Fibroblast of lung (primary cell): ENCODE data around the gene YIPF5. TPM values are rescaled to one million over a fixed set of nuclear protein-coding genes. Genes with fewer than 3 reads are reported as not detected.

Source experiments
- DNase-seq, 2 donors: peaks; one replicate each; pipeline versions ENCODE4 v3.0.0 to v3.0.0-alpha.2; 2010; ENCODE audit warnings: low read depth in 2 of 2
- H2AFZ ChIP-seq: 2 replicates; pipeline ENCODE4 v1.5.1; 2012; ENCODE audit warnings: low read length, control low read depth, inconsistent platforms
- H3K27ac ChIP-seq: 2 replicates; pipeline ENCODE4 v1.5.1; 2011; ENCODE audit warnings: low read length, control low read depth; ENCODE audit not compliant: insufficient read depth
- H3K27me3 ChIP-seq: 2 replicates; pipeline ENCODE4 v1.5.1; 2011; ENCODE audit warnings: mild to moderate bottlenecking, low read length; ENCODE audit not compliant: control insufficient read depth, insufficient read depth
- H3K36me3 ChIP-seq: 2 replicates; pipeline ENCODE4 v1.5.1; 2011; ENCODE audit warnings: low read length; ENCODE audit not compliant: control insufficient read depth, insufficient read depth
- H3K4me1 ChIP-seq: 2 replicates; pipeline ENCODE4 v1.5.1; 2011; ENCODE audit warnings: low read length; ENCODE audit not compliant: control insufficient read depth, insufficient read depth; ENCODE audit errors: extremely low read depth
- H3K4me2 ChIP-seq: 2 replicates; pipeline ENCODE4 v1.5.1; 2011; ENCODE audit warnings: low read length, control low read depth; ENCODE audit not compliant: insufficient read depth; ENCODE audit errors: extremely low read depth
- H3K4me3 ChIP-seq, 4 experiments: fragments of 200-600 bp in 1 of 4; sonication (generic) in 1 of 4; replicated peaks in 1 of 4; 2 replicates each; pipeline ENCODE4 v1.5.1; 2011 to 2016; ENCODE audit warnings: low read length in 4 of 4, low read depth in 3 of 4, mild to moderate bottlenecking in 3 of 4, control low read depth in 2 of 4, inconsistent platforms in 1 of 4, mixed read lengths in 1 of 4; ENCODE audit not compliant: insufficient read depth in 1 of 4; ENCODE audit errors: control extremely low read depth in 1 of 4
- H3K79me2 ChIP-seq: 2 replicates; pipeline ENCODE4 v1.5.1; 2012; ENCODE audit warnings: mild to moderate bottlenecking, low read length, inconsistent platforms; ENCODE audit not compliant: control insufficient read depth, insufficient read depth
- H3K9ac ChIP-seq: 2 replicates; pipeline ENCODE4 v1.5.1; 2011; ENCODE audit warnings: mild to moderate bottlenecking, low read length, control low read depth; ENCODE audit not compliant: insufficient read depth
- H3K9me3 ChIP-seq: 2 replicates; pipeline ENCODE4 v1.5.1; 2012; ENCODE audit warnings: low read depth, low read length; ENCODE audit not compliant: control insufficient read depth, insufficient read depth
- H4K20me1 ChIP-seq: 2 replicates; pipeline ENCODE4 v1.5.1; 2011; ENCODE audit warnings: low read length; ENCODE audit not compliant: control insufficient read depth, insufficient read depth; ENCODE audit errors: extremely low read depth
- EZH2 ChIP-seq: IDR thresholded peaks from 2 replicates; pipeline ENCODE4 v1.5.1; 2012; ENCODE audit warnings: low read length, control low read depth, mild to moderate bottlenecking; ENCODE audit errors: missing control alignments
- polyA plus RNA-seq, 2 donors: library from polyadenylated mRNA; depleted of rRNA in 1 of 2; stranded (reverse) in 1 of 2; unstranded in 1 of 2; fragments of >200 nt; gene quantifications; 2 replicates each; pipeline ENCODE4 v1.2.1, GENCODE V29; 2011 to 2012; ENCODE audit warnings: missing spikeins in 1 of 2
- total RNA-seq: library from RNA; depleted of rRNA; stranded (reverse); fragments of >200 nt; gene quantifications from 2 replicates; pipeline ENCODE4 v1.2.1, GENCODE V29; 2014
- TF ChIP-seq, protein P1 (sequence below), 2 donors: IDR thresholded peaks in 1 of 2; conservative IDR thresholded peaks in 1 of 2; 1 replicate in 1 of 2; 2 replicates in 1 of 2; pipeline ENCODE4 v1.5.1; 2011 to 2012; ENCODE audit warnings: low read length in 2 of 2, control low read depth in 1 of 2, inconsistent platforms in 1 of 2, low read depth in 1 of 2, mild to moderate bottlenecking in 1 of 2

The YIPF5 gene
- total and polyA plus RNA-seq, 2 donors (not counting 1 experiment from before 2014, with no cell fraction given) = 83.2 to 175 TPM

DNA sequence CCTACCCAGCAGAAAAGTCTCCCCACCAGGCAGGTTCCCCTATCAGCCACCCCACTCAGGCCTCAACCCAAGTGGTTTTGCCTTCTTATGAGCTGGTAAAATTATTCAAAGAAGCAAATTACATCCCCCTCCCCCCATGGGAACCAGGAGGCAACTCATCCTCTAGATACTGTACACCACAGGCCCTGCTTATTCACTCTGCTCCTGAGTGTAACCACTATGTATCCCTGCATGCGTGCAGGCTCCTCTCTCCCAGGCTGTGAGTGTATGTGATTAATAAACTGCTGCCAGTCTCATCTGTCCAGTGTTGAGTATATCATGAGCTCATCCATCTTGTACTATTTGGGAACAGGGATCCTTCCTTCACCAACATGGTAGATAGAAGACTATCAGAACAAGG lies 8.8 kb upstream of the YIPF5 start:
- no peak overlapping the region for H2AFZ ChIP-seq
- no peaks in the 10 kb centered on the region for H3K27me3 ChIP-seq
- no peak for DNase-seq

DNA sequence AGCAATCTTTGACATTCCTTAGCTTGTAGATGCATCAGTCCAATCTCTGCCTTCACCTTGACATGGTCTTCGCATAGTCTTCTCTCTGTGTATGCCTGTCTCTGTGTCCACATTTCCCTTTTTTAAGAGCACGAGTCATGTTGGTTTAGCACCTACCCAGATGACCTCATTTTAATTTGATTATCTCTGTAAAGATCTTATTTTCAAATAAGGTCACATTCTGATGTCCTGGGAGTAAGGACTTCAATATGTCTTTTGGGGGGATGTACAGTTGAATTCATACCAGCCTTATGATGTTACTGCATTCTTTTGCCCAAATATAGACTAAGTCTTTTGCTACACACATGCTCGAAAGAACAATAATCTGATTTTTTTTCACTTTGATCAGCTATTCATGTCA lies 7.1 kb upstream of the YIPF5 start:
- Histone ChIP-seq H3K4me1 (no peaks in the 10 kb centered on the region), H3K4me2 (no peak overlapping the region), H4K20me1 (no peaks in the 10 kb centered on the region), H3K27me3 (no peaks in the 10 kb centered on the region), H3K4me3 (no peak overlapping the region), H3K9me3 (no peaks in the 10 kb centered on the region), H3K79me2 (no peaks in the 10 kb centered on the region), H3K27ac (no peak overlapping the region), H3K9ac (no peak overlapping the region), H2AFZ (no peak overlapping the region), H3K36me3 (no peaks in the 10 kb centered on the region)
- TF ChIP-seq, protein P1, sequence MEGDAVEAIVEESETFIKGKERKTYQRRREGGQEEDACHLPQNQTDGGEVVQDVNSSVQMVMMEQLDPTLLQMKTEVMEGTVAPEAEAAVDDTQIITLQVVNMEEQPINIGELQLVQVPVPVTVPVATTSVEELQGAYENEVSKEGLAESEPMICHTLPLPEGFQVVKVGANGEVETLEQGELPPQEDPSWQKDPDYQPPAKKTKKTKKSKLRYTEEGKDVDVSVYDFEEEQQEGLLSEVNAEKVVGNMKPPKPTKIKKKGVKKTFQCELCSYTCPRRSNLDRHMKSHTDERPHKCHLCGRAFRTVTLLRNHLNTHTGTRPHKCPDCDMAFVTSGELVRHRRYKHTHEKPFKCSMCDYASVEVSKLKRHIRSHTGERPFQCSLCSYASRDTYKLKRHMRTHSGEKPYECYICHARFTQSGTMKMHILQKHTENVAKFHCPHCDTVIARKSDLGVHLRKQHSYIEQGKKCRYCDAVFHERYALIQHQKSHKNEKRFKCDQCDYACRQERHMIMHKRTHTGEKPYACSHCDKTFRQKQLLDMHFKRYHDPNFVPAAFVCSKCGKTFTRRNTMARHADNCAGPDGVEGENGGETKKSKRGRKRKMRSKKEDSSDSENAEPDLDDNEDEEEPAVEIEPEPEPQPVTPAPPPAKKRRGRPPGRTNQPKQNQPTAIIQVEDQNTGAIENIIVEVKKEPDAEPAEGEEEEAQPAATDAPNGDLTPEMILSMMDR (conservative IDR thresholded peaks at IDR 0.05 in 1 of 2, IDR thresholded peaks at IDR 0.05 in 1 of 2; ENCODE audit: low read depth in 1 of 2, low read length in 2 of 2) = no peak
- TF ChIP-seq EZH2 = no peak
- peak in 1 of 2 donors; percentile 50 for DNase-seq

More for the DNA sequence above, 8.8 kb upstream of the YIPF5 start:
- Histone ChIP-seq H4K20me1 (no peaks in the 10 kb centered on the region), H3K79me2 (no peaks in the 10 kb centered on the region), H3K27ac (no peak overlapping the region), H3K9me3 (no peaks in the 10 kb centered on the region), H3K4me1 (no peaks in the 10 kb centered on the region), H3K4me2 (no peak overlapping the region), H3K9ac (no peak overlapping the region), H3K36me3 (no peaks in the 10 kb centered on the region), H3K4me3 (no peak overlapping the region)
- TF ChIP-seq, protein P1 (conservative IDR thresholded peaks at IDR 0.05 in 1 of 2, IDR thresholded peaks at IDR 0.05 in 1 of 2; ENCODE audit: low read depth in 1 of 2, low read length in 2 of 2) = no peak
- no peak for TF ChIP-seq EZH2

DNA sequence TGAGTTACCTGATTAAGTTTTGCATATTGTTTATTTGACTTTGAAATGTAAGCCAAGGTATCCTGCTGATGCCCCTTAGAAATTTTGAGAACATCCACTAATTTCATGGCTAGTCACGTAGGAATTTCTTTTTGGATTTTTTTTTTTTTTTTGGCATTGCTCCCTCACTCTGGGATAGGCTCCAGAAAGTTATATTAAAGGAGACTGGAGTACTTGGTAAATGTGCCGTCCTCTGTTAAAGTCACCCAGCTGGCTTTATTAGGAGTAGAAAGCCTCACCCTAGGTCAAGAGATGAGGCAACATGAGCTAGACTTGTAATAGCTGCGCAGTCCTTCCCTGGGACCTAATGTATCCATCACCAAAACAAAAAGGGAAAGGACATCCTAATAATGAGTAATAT lies 3.3 kb upstream of the YIPF5 start:
- H3K79me2 ChIP-seq = peaks cover 17% of the 10 kb centered on the region
- TF ChIP-seq, protein P1 (conservative IDR thresholded peaks at IDR 0.05 in 1 of 2, IDR thresholded peaks at IDR 0.05 in 1 of 2; ENCODE audit: low read depth in 1 of 2, low read length in 2 of 2) = no peak
- TF ChIP-seq EZH2 = no peak
- peak in 1 of 2 donors; percentile 61 for DNase-seq

More for the DNA sequence above, 3.3 kb upstream of the YIPF5 start:
- Histone ChIP-seq H2AFZ (no peak overlapping the region), H3K27me3 (no peaks in the 10 kb centered on the region), H3K9ac (no peak overlapping the region), H4K20me1 (no peaks in the 10 kb centered on the region), H3K4me2 (no peak overlapping the region), H3K36me3 (no peaks in the 10 kb centered on the region), H3K4me3 (no peak overlapping the region), H3K27ac (no peak overlapping the region), H3K4me1 (no peaks in the 10 kb centered on the region), H3K9me3 (no peaks in the 10 kb centered on the region)
